Measurements from ENCODE around the gene PHKA1. TPM values are rescaled to one million over a fixed set of nuclear protein-coding genes. Genes with fewer than 3 reads are reported as not detected.

Gene PHKA1
- total RNA-seq, 3 donors from 2014 or later = 4.5 to 11.9 (median 9.8) TPM

DNA sequence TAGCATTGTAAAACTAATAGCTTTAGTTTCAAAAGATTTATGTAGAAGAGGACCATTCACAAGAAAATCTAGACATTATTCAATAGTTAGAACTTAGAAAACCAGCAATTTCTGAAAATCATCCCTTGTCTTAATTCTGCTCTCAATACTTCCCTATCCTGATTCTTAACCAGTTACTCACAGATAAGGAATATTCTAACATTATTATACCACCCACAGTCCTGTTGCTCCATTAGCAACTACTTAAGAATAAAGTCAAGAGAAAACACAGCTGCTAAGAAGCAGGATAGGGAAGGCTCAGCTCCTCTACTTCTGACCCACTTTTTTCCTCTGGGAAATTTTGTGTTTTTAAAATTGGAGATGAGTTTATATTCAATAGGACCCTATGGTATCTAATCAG lies 47.7 kb downstream of the PHKA1 start:
- Histone ChIP-seq H3K4me3 (no peak overlapping the region), H3K27ac (no peak overlapping the region), H3K36me3 (no peaks in the 10 kb centered on the region), H3K9me3 (no peaks in the 10 kb centered on the region), H3K4me1 (no peaks in the 10 kb centered on the region), H3K27me3 (peaks cover 0 to 22% of the 10 kb centered on the region in 2 donors)
- DNase-seq (ENCODE audit: low spot score in 2 of 2) = no peak
- no peak for TF ChIP-seq POLR2AphosphoS5 (IDR thresholded peaks at IDR 0.05)
- TF ChIP-seq, protein P1, sequence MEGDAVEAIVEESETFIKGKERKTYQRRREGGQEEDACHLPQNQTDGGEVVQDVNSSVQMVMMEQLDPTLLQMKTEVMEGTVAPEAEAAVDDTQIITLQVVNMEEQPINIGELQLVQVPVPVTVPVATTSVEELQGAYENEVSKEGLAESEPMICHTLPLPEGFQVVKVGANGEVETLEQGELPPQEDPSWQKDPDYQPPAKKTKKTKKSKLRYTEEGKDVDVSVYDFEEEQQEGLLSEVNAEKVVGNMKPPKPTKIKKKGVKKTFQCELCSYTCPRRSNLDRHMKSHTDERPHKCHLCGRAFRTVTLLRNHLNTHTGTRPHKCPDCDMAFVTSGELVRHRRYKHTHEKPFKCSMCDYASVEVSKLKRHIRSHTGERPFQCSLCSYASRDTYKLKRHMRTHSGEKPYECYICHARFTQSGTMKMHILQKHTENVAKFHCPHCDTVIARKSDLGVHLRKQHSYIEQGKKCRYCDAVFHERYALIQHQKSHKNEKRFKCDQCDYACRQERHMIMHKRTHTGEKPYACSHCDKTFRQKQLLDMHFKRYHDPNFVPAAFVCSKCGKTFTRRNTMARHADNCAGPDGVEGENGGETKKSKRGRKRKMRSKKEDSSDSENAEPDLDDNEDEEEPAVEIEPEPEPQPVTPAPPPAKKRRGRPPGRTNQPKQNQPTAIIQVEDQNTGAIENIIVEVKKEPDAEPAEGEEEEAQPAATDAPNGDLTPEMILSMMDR (IDR thresholded peaks at IDR 0.05) = no peak
- no peak for TF ChIP-seq POLR2A (IDR thresholded peaks at IDR 0.05)
- intact Hi-C loops (cut with DNase I; ENCODE audit: low total_unique reads) = no loop called here

DNA sequence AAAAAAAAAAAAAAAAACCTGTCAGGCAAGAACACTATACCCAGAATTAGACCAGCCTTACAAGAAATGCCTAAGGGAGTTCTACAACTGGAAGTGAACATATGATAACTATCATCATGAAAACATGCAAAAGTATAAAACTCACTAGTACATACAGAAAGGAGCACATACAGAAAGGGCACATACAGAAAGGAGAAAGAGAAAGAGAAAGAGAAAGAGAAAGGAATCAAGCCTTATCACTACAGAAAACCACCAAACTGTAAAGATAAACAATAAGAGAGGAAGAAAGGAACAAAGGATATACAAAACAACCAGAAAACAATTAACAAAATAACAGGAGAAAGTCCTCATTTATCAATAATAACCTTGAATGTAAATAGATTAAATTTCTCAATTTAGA lies 50.4 kb downstream of the PHKA1 start:
- Histone ChIP-seq H3K9me3 (no peaks in the 10 kb centered on the region), H3K4me1 (no peaks in the 10 kb centered on the region), H3K27me3 (peaks cover 0 to 30% of the 10 kb centered on the region in 2 donors), H3K27ac (no peak overlapping the region), H3K36me3 (no peaks in the 10 kb centered on the region), H3K4me3 (no peak overlapping the region)
- no peak for DNase-seq (ENCODE audit: low spot score in 2 of 2)
- intact Hi-C loops (cut with DNase I; ENCODE audit: low total_unique reads) = no loop called here
- TF ChIP-seq, protein P1 (IDR thresholded peaks at IDR 0.05) = no peak
- no peak for TF ChIP-seq POLR2AphosphoS5 (IDR thresholded peaks at IDR 0.05)
- no peak for TF ChIP-seq POLR2A (IDR thresholded peaks at IDR 0.05)

DNA sequence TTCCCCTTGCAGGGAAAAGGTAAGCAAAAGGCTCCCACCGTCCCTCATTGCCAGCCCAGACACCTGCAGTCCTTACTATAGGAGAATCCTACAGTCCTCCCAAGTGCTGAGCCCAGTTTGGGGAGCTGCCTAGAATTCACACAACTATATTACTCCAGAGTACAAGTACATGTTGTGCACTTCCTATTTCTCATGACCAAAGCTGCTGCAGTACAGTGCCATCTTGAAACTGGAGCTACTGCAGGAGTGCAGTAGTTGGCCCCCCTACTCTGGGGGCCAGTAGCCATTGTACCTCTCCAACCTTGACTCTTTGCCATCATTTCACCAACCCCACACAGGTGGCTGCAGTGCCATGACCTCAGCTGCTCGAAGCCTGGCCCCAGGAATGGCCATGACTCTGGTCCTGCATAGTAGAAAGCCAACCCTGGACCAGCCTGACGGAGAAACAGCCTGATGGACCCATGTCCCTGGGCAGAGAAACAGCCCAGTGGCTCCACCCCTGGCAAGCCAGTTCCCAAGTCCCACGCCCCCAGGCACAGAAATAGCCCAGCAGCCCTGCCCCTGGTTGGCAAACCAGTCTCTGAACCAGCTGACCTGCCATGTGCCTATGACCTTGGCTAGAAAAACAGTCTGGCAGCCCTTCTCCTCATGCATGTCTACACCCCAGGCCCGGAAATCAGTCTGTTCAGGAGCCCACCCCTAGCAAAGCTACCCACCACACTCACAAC lies 51.9 kb downstream of the PHKA1 start:
- no peak for DNase-seq (ENCODE audit: low spot score in 2 of 2)
- Histone ChIP-seq H3K27me3 (peaks cover 0 to 31% of the 10 kb centered on the region in 2 donors), H3K36me3 (no peaks in the 10 kb centered on the region), H3K9me3 (no peaks in the 10 kb centered on the region), H3K4me1 (no peaks in the 10 kb centered on the region), H3K4me3 (no peak overlapping the region), H3K27ac (no peak overlapping the region)
- intact Hi-C loops (cut with DNase I; ENCODE audit: low total_unique reads) = no loop called here
- TF ChIP-seq, protein P1 (IDR thresholded peaks at IDR 0.05) = no peak
- TF ChIP-seq POLR2AphosphoS5 (IDR thresholded peaks at IDR 0.05) (no peak), POLR2A (IDR thresholded peaks at IDR 0.05) (no peak)

DNA sequence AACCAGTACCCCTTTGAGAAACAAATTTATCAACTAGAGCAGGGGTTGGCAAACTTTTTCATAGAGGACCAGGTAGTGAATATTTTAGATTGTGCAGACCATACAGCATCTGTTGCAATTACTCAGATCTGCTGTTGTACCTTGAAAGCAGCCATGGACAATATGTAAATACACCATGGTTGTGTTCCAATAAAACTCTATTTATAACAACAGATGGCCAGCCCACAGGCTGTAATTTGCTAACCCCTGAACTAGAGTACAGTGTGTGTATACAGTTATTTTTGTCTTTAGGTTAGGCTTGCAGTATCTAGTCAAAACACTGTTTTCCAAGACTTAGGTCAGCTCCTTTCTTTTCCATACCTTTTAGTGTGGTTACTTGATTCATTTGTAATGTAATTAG lies 54.4 kb downstream of the PHKA1 start:
- TF ChIP-seq POLR2A (IDR thresholded peaks at IDR 0.05) (no peak), POLR2AphosphoS5 (IDR thresholded peaks at IDR 0.05) (no peak)
- TF ChIP-seq, protein P1 (IDR thresholded peaks at IDR 0.05) = no peak
- Histone ChIP-seq H3K4me3 (no peak overlapping the region), H3K4me1 (no peaks in the 10 kb centered on the region), H3K9me3 (no peaks in the 10 kb centered on the region), H3K36me3 (no peaks in the 10 kb centered on the region), H3K27ac (no peak overlapping the region), H3K27me3 (peaks cover 0 to 23% of the 10 kb centered on the region in 2 donors)
- no peak for DNase-seq (ENCODE audit: low spot score in 2 of 2)
- intact Hi-C loops (cut with DNase I; ENCODE audit: low total_unique reads) = no loop called here

DNA sequence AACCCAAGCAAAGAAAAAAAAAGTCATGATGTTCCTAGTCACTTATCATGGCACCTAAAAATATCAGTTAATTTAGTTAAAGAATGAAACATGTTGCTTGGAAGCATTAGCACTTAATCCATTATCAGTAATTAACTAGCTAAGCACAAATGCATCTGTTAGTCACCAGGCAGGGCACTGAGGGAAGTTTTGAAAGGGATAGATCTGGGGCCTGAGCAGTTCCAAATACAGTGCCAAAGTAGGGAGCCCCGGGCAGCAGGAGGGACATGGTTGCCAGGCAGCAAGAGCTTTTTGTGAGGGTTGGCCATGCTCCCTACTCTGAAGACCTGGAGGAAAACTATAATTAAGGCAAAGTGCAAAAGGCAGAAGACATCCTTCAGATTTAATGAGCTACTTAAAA lies 62.0 kb downstream of the PHKA1 start:
- Histone ChIP-seq H3K9me3 (no peaks in the 10 kb centered on the region), H3K27ac (no peak overlapping the region), H3K36me3 (no peaks in the 10 kb centered on the region), H3K27me3 (peaks cover 0 to 10% of the 10 kb centered on the region in 2 donors), H3K4me1 (no peaks in the 10 kb centered on the region), H3K4me3 (no peak overlapping the region)
- intact Hi-C loops (cut with DNase I; ENCODE audit: low total_unique reads) = no loop called here
- TF ChIP-seq, protein P1 (IDR thresholded peaks at IDR 0.05) = no peak
- no peak for TF ChIP-seq POLR2A (IDR thresholded peaks at IDR 0.05)
- TF ChIP-seq POLR2AphosphoS5 (IDR thresholded peaks at IDR 0.05) = no peak
- no peak for DNase-seq (ENCODE audit: low spot score in 2 of 2)

All from breast epithelium (tissue), 4 donors.